Ovary (tissue), 9 donors: ENCODE results near the gene RIC1. TPM values are rescaled to one million over a fixed set of nuclear protein-coding genes. Genes with fewer than 3 reads are reported as not detected.
"Not testable (repeated sequence)": the region's sequence is repeated elsewhere in the genome, so short reads cannot be mapped to it uniquely, and the experiment has no call there.

ENCODE experiments used
- DNase-seq, 5 donors: peaks; one replicate each; pipeline ENCODE4 v3.0.0-alpha.2; 2019 to 2020
- H3K27ac ChIP-seq, 2 donors: fragments of 200-600 bp; one replicate each; pipeline versions ENCODE4 v1.5.1 to v1.8.0; 2019 to 2022
- H3K27me3 ChIP-seq: fragments of 200-600 bp; one replicate; pipeline ENCODE4 v1.8.0; 2022
- H3K36me3 ChIP-seq: fragments of 200-600 bp; sonication (generic); one replicate; pipeline ENCODE4 v1.5.1; 2019
- H3K4me1 ChIP-seq: one replicate; pipeline ENCODE4 v1.8.1; 2013; ENCODE audit warnings: mild to moderate bottlenecking, moderate library complexity; ENCODE audit not compliant: insufficient read depth
- H3K4me3 ChIP-seq: fragments of 200-600 bp; sonication (generic); one replicate; pipeline ENCODE4 v1.5.1; 2017
- H3K9me3 ChIP-seq, 2 donors: fragments of 200-600 bp in 1 of 2; sonication (generic) in 1 of 2; one replicate each; pipeline versions ENCODE4 v1.5.1 to v1.8.1; 2013 to 2019; ENCODE audit warnings: mild to moderate bottlenecking in 1 of 2, moderate library complexity in 1 of 2
- CTCF ChIP-seq, 3 donors: fragments of 450-650 bp in 2 of 3; fragments of 200-600 bp in 1 of 3; IDR thresholded peaks; one replicate each; pipeline versions ENCODE4 v1.5.1 to v1.8.0; 2016 to 2022; ENCODE audit warnings: antibody characterized with exemption in 3 of 3, mild to moderate bottlenecking in 1 of 3
- EP300 ChIP-seq: sonication (generic); formaldehyde crosslinking; IDR thresholded peaks from one replicate; pipeline ENCODE4 v1.6.1; 2017; ENCODE audit warnings: antibody characterized with exemption
- POLR2A ChIP-seq: fragments of 450-650 bp; IDR thresholded peaks from one replicate; pipeline ENCODE4 v1.6.1; 2017; ENCODE audit warnings: antibody characterized with exemption, mild to moderate bottlenecking, moderate library complexity
- WGBS, 3 donors: extraction: QIAGEN DNeasy Blood & Tissue Kit in 1 of 3; methylation state at CpG; one replicate each; pipeline versions ENCODE4 v1.1.5 to v1.1.7; 2013 to 2017; 5-methylcytosine and 5-hydroxymethylcytosine counted together
- intact Hi-C, 4 donors: fragments of 100-400 bp; cut with DNase I; formaldehyde crosslinking; loops; one replicate each; pipeline versions ENCODE4 v1.11.0 to v1.15.1; 2022 to 2023
- polyA plus RNA-seq, 2 donors: library from polyadenylated mRNA; stranded (reverse); fragments of 200-250 nt in 1 of 2; fragments of 350-450 nt in 1 of 2; fragmentation: Illumina TruSeq in 1 of 2; extraction: RNeasy Lipid Tissue Mini Kit (QIAGEN cat#74804) in 1 of 2; gene quantifications; one replicate each; pipeline ENCODE4 v1.2.3, GENCODE V29; 2013 to 2014
- total RNA-seq, 7 donors: library from RNA; depleted of rRNA in 2 of 7; stranded (reverse); fragments of >200 nt in 2 of 7; fragmentation: NEBNext Ultra II Directional in 3 of 7; extraction: Animal tissue kit (Norgen Biotek cat#: 25700) in 3 of 7; gene quantifications; one replicate each; pipeline versions ENCODE4 v1.1.0 to v1.2.4, GENCODE V29; 2016 to 2023
- donor health status: DM: no; HTN: no; CAD: no; lungs with moderate emphysema.
- donor health status: DM: no; HTN: no; CAD: no.
- donor health status: Bipolar disorder and iron deficiency.
- donor health status: DM: yes; HTN: yes; CAD: no.
- donor health status: DM: no; HTN: no; CAD: no.
- donor health status: DM: yes; HTN: yes; CAD: no.

Gene RIC1
- total and polyA plus RNA-seq, 9 donors = 6.9 to 35.6 (median 18.0) TPM

DNA sequence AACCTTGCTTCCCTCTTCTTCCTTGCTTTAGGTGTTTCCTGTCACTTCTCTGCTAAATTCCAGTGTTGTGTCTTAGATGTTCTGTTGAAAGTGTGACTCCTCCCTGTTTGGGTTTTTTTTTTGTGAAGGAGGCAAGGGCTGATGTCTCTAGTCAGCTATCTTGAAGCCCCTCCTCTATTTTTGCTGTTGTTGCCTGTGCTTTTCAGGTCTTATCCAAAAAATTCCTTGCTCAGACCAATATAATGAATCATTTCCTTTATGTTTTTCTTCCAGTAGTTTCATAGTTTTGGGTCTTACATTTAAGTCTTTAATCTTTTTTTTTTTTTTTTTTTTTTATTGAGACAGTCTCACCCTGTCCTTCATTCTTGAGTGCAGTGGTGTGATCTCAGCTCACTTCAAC lies 22.3 kb downstream of the RIC1 start:
- H3K27ac ChIP-seq = no peak overlapping the region
- no peak overlapping the region for H3K4me3 ChIP-seq
- no peak for TF ChIP-seq CTCF (IDR thresholded peaks at IDR 0.05)
- TF ChIP-seq POLR2A = no peak
- no peak for TF ChIP-seq EP300
- H3K27me3 ChIP-seq = no peaks in the 10 kb centered on the region
- no peak for DNase-seq
- H3K36me3 ChIP-seq = no peaks in the 10 kb centered on the region
- intact Hi-C loops = no loop called here
- H3K9me3 ChIP-seq = no peaks in the 10 kb centered on the region
- H3K4me1 ChIP-seq = no peaks in the 10 kb centered on the region

DNA sequence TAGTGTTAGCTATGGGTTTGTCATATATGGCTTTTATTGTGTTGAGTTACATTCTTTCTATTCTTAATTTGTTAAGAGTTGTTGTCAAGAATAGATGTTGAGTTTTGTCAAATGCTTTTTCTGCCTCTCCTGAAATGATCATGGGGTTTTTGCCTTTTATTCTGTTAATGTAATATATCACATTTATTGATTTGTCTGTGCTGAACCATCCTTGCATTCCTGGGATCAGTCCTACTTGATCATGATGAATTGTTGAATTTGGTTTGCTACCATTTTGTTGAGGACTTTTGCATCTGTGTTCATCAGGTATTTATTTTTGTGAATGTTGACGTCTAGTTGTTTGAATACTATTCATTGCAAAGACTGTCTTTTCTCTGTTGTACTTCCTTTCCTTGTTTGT lies 23.9 kb downstream of the RIC1 start:
- H3K4me1 ChIP-seq = no peaks in the 10 kb centered on the region
- 98 to 100% (median 100%) methylated on average over 1 of the region's 1 CpG for WGBS, 3 donors
- DNase-seq = no peak
- H3K36me3 ChIP-seq = no peaks in the 10 kb centered on the region
- H3K27me3 ChIP-seq = no peaks in the 10 kb centered on the region
- no peaks in the 10 kb centered on the region for H3K9me3 ChIP-seq
- TF ChIP-seq CTCF (IDR thresholded peaks at IDR 0.05) (no peak), POLR2A (no peak), EP300 (no peak)
- no peak overlapping the region for H3K27ac ChIP-seq
- H3K4me3 ChIP-seq = no peak overlapping the region
- intact Hi-C loops = no loop called here

DNA sequence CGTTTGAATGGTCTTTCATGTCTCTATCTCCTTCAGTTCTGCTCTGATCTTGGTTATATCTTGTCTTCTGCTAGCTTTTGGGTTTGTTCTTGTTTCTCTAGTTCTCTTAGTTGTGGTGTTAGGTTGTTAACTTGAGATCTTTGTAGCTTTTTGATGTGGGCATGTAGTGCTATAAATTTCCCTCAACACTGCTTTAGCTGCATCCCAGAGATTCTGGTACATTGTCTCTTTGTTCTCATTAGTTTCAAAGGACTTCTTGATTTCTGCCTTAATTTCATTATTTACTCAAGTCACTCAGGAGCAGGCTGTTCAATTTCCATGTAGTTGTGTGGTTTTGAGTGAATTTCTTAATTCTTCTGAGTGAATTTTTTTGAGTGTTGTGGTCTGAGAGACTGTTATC lies 33.9 kb downstream of the RIC1 start:
- H3K4me1 ChIP-seq, intact Hi-C loops: not testable (repeated sequence)

DNA sequence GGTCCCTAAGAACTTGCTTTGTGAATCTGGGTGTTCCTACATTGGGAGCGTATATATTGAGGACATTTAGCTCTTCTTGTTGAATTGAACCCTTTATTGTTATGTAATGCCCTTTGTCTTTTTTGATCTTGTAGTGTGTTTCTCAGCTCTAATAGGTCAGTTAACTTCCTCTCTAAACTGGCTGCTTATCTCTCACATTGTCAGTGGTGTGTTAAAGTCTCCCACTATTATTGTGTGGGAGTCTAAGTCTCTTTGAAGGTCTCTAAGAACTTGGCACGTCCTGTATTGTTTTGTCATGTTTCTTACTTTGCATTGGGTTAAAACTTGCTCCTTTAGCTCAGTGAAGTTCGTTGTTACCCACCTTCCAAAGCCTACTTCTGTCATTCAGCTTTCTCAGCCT lies 36.2 kb downstream of the RIC1 start:
- DNase-seq = no peak
- WGBS, 3 donors = 57 to 70% (median 69%) methylated on average over 3 of the region's 3 CpGs
- Histone ChIP-seq H3K9me3 (no peaks in the 10 kb centered on the region), H3K27me3 (no peaks in the 10 kb centered on the region), H3K27ac (no peak overlapping the region), H3K36me3 (no peaks in the 10 kb centered on the region), H3K4me3 (no peak overlapping the region), H3K4me1 (no peaks in the 10 kb centered on the region)
- intact Hi-C loops = no loop called here
- TF ChIP-seq EP300 = no peak
- TF ChIP-seq CTCF (IDR thresholded peaks at IDR 0.05) = no peak
- TF ChIP-seq POLR2A = no peak

More for the DNA sequence above, 33.9 kb downstream of the RIC1 start:
- H3K4me3 ChIP-seq, H3K27me3 ChIP-seq, H3K9me3 ChIP-seq, H3K27ac ChIP-seq, H3K36me3 ChIP-seq, DNase-seq: not testable (repeated sequence)
- WGBS, 3 donors = 98 to 100% (median 99%) methylated on average over 1 of the region's 1 CpG

- Histone ChIP-seq H3K9me3 (no peaks in the 10 kb centered on the region), H3K27ac (no peak overlapping the region), H3K36me3 (no peaks in the 10 kb centered on the region), H3K27me3 (no peaks in the 10 kb centered on the region), H3K4me3 (no peak overlapping the region), H3K4me1 (peaks cover 2% of the 10 kb centered on the region)
- WGBS, 3 donors = 94 to 98% (median 95%) methylated on average over 6 of the region's 6 CpGs
- intact Hi-C loops = no loop called here
- TF ChIP-seq EP300 (no peak), CTCF (IDR thresholded peaks at IDR 0.05) (no peak), POLR2A (no peak)
- DNase-seq = no peak
These were observed 38.5 kb downstream of the RIC1 start for GRCh38 chr9:5667391-5667790.
